ENCODE results near the gene SLC8A1. TPM values are rescaled to one million over a fixed set of nuclear protein-coding genes. Genes with fewer than 3 reads are reported as not detected.

The SLC8A1 gene
- total RNA-seq, 1 donor from 2014 or later: 5.7 TPM

GRCh38 chr2:40352703-40353099 lies 99.2 kb downstream of the SLC8A1 start:
- no peak overlapping the region for H3K4me3 Mint-ChIP-seq (ENCODE audit: low read depth)
- H3K27me3 Mint-ChIP-seq: no peaks in the 10 kb centered on the region
- no peaks in the 10 kb centered on the region for H3K4me1 Mint-ChIP-seq (ENCODE audit: low read depth)
- no peak for DNase-seq (ENCODE audit: low spot score, unreplicated experiment)
- no peak for TF ChIP-seq CTCF (IDR thresholded peaks at IDR 0.05; ENCODE audit: unreplicated experiment)
- H3K9me3 Mint-ChIP-seq (ENCODE audit: low read depth): no peaks in the 10 kb centered on the region
- no peak overlapping the region for H3K27ac Mint-ChIP-seq
- H3K36me3 Mint-ChIP-seq (ENCODE audit: insufficient read depth): no peaks in the 10 kb centered on the region

- Mint-ChIP-seq H3K9me3 (ENCODE audit: low read depth) (no peaks in the 10 kb centered on the region), H3K36me3 (ENCODE audit: insufficient read depth) (no peaks in the 10 kb centered on the region), H3K4me3 (ENCODE audit: low read depth) (no peak overlapping the region), H3K4me1 (ENCODE audit: low read depth) (no peaks in the 10 kb centered on the region), H3K27ac (no peak overlapping the region), H3K27me3 (no peaks in the 10 kb centered on the region)
- TF ChIP-seq CTCF (IDR thresholded peaks at IDR 0.05; ENCODE audit: unreplicated experiment): no peak
- no peak for DNase-seq (ENCODE audit: low spot score, unreplicated experiment)
Observed at GRCh38 chr2:40352041-40352702, 99.7 kb downstream of the SLC8A1 start.

- H3K27ac Mint-ChIP-seq: no peak overlapping the region
- H3K27me3 Mint-ChIP-seq: no peaks in the 10 kb centered on the region
- no peak overlapping the region for H3K4me3 Mint-ChIP-seq (ENCODE audit: low read depth)
- no peaks in the 10 kb centered on the region for H3K4me1 Mint-ChIP-seq (ENCODE audit: low read depth)
- H3K9me3 Mint-ChIP-seq (ENCODE audit: low read depth): no peaks in the 10 kb centered on the region
- no peak for TF ChIP-seq CTCF (IDR thresholded peaks at IDR 0.05; ENCODE audit: unreplicated experiment)
- DNase-seq (ENCODE audit: low spot score, unreplicated experiment): no peak
- H3K36me3 Mint-ChIP-seq (ENCODE audit: insufficient read depth): no peaks in the 10 kb centered on the region
Observed at GRCh38 chr2:40348665-40349064, 103.2 kb downstream of the SLC8A1 start.

GRCh38 chr2:40348038-40348437 lies 103.9 kb downstream of the SLC8A1 start:
- no peaks in the 10 kb centered on the region for H3K36me3 Mint-ChIP-seq (ENCODE audit: insufficient read depth)
- no peak overlapping the region for H3K4me3 Mint-ChIP-seq (ENCODE audit: low read depth)
- no peaks in the 10 kb centered on the region for H3K27me3 Mint-ChIP-seq
- no peak for TF ChIP-seq CTCF (IDR thresholded peaks at IDR 0.05; ENCODE audit: unreplicated experiment)
- no peaks in the 10 kb centered on the region for H3K4me1 Mint-ChIP-seq (ENCODE audit: low read depth)
- no peak for DNase-seq (ENCODE audit: low spot score, unreplicated experiment)
- no peak overlapping the region for H3K27ac Mint-ChIP-seq
- no peaks in the 10 kb centered on the region for H3K9me3 Mint-ChIP-seq (ENCODE audit: low read depth)

GRCh38 chr2:40346535-40347354 lies 105.1 kb downstream of the SLC8A1 start:
- no peaks in the 10 kb centered on the region for H3K27me3 Mint-ChIP-seq
- no peak for TF ChIP-seq CTCF (IDR thresholded peaks at IDR 0.05; ENCODE audit: unreplicated experiment)
- H3K4me1 Mint-ChIP-seq (ENCODE audit: low read depth): no peaks in the 10 kb centered on the region
- H3K27ac Mint-ChIP-seq: no peak overlapping the region
- H3K9me3 Mint-ChIP-seq (ENCODE audit: low read depth): no peaks in the 10 kb centered on the region
- no peak overlapping the region for H3K4me3 Mint-ChIP-seq (ENCODE audit: low read depth)
- DNase-seq (ENCODE audit: low spot score, unreplicated experiment): no peak
- H3K36me3 Mint-ChIP-seq (ENCODE audit: insufficient read depth): no peaks in the 10 kb centered on the region

Data from progenitor cell of endocrine pancreas (in vitro differentiated cells).